GDM1 (cell line): ENCODE results near the gene MYO9B.
A peak's percentile ranks its signal among the peaks of the same experiment; 100 is the strongest.
"Not testable (repeated sequence)": the region's sequence is repeated elsewhere in the genome, so short reads cannot be mapped to it uniquely, and the experiment has no call there.

Experiments
- DNase-seq: peaks from one replicate; lab custom pipeline; 2025; lab: John Stamatoyannopoulos, UW

The MYO9B gene

DNA sequence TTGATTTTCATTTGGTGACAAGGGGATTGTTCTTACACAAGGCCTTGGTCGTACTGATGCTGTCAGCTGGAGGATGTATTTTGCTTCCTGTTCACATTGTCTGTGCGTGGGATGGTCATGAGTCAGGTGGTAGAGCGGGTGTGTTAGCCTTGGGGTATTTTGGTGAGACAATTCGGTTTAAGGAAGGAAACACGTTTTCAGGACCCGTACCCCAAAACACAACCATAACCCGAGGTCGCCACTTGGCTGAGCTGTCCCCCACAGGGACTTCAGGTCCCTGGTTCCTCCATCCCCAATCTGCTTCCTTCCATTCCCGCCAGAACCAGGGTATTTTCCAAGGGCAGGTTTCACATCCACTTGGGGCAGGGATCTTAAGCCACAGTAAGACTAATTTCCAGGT, 15.0 kb downstream of the MYO9B start:
- no peak for DNase-seq

DNA sequence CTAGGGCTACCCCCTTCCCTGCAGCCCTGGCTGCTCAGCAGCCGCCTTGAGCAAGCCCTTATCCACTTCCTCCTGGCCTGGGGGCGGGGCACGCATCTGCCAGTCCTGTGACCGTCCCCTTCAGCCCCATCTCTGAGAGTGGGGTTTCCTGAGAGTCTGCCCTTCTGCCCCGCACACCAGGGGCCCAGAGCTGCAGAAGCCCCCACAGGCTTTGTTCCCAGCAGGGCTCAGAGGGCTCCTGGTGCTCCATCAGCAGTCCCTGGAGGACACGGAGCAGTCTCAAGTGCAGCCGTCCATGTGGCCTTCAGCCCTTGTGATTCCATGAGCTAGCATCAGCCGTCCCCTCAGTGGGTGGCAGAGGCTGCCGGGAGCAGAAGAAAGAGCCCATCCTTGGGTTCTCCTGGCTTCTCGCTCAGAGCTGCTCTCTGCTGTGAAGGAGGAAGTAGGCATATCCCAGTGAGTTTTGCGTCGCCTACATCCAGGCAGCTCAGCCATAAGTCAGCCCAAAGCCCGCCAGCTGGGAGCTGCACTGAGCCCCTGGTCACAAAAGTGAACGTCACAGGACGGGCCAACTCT, 16.3 kb downstream of the MYO9B start:
- peak; percentile 15 for DNase-seq

DNA sequence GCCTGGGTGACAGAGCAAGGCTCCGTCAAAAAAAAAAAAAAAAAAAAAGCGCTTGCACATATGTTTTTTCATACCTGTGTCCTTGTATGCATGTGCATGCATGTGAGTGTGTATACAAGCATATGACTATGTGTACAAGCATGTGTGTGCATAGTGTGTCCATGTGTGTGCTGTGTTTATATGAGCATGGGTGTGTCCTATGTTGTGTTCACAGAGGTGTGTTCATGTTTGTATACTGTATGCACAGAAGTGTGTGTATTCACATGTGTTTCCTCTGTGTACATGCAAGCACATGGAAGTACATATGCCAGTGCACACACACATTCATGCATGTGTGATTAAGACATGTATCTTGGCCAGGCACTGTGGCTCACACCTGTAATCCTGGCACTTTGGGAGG, 17.1 kb downstream of the MYO9B start:
- DNase-seq: no peak

DNA sequence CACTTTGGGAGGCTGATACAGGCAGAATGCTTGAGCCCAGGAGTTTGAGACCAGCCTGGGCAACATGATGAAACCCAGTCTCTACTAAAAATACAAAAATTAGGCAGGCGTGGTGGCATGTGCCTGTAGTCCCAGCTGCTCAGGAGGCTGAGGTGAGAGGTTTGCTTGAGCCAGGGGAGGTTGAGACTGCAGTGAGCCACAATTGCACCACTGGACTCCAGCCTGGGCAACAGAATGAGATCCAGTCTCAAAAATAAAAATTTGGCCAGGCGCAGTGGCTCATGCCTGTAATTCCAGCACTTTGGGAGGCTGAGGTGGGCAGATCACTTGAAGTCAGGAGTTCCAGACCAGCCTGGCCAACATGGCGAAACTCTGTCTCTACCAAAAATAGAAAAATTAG, 19.1 kb downstream of the MYO9B start:
- not testable (repeated sequence) for DNase-seq

DNA sequence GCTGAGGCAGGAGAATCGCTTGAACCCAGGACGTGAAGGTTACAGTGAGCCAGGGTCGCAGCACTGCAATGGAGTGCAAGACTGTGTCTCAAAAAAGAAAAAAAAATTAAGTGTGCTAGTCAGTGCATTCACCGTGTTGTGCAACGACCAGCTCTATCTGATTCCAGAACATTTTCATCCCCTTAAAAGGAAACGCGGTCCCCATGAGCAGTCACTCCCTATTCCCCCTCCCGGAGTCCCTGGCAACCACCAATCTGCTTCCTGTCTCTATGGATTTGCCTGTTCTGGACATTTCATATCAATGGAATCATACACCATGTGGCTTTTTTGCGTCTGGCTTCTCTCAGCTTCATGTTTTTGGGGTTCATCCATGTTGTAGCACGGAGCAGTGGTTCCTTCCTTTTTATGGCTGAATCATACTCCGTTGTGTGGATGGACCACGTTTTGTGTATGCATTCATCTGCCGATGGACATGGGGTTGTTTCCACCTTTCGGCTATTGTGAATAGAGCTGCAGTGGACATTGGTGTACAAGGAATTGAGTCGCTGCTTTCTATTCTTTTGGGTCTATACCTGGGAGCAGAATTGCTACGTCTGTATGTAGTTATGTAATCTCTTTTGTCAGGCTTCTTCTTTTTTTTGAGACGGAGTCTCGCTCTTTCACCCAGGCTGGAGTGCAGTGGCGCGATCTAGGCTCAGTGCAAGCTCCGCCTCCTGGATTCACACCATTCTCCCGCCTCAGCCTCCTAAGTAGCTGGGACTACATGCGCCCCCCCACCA, 19.8 kb downstream of the MYO9B start:
- no peak for DNase-seq

DNA sequence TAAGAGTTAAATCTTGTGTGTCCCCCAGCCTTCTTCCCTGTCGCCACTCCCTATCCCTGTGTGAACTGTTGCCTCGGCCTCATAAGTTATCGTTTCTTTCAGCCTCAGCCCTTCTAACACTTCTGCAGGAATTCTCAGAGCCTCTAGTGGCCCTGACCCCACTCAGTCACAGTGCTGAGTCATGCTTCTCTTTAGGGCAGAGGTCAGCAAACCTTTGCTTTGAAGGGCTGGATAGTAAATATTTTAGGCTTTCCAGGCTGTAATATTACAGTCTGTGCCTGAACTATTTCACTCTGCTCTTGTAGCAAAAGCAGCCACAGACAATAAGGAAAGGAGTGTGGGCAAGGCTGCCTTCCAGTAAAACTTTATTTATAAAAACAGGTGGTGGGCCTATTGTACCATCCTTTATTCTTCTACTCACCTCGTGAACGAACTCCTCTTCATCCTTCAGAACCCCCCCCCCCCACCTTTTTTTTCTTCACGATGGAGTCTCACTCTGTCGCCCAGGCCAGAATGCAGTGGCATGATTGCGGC, 22.1 kb downstream of the MYO9B start:
- no peak for DNase-seq

DNA sequence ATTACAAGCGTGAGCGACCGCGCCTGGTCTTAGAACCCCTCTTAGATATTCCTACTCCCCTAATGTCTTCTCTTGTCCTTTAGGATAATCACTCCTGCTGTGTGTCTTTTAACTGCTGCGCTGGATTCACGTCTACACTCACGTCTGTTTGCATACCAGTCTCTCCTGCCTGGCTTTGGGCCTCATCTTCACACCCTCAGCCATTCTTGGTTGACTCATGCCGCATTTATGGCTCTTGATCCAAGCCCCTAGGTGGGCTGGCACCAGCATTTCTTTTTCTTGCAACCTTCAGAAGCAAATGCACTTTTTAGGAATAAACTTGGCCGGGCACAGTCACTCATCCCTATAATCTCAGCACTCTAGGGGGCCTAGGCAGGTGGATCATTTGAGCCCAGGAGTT, 22.7 kb downstream of the MYO9B start:
- DNase-seq: no peak

DNA sequence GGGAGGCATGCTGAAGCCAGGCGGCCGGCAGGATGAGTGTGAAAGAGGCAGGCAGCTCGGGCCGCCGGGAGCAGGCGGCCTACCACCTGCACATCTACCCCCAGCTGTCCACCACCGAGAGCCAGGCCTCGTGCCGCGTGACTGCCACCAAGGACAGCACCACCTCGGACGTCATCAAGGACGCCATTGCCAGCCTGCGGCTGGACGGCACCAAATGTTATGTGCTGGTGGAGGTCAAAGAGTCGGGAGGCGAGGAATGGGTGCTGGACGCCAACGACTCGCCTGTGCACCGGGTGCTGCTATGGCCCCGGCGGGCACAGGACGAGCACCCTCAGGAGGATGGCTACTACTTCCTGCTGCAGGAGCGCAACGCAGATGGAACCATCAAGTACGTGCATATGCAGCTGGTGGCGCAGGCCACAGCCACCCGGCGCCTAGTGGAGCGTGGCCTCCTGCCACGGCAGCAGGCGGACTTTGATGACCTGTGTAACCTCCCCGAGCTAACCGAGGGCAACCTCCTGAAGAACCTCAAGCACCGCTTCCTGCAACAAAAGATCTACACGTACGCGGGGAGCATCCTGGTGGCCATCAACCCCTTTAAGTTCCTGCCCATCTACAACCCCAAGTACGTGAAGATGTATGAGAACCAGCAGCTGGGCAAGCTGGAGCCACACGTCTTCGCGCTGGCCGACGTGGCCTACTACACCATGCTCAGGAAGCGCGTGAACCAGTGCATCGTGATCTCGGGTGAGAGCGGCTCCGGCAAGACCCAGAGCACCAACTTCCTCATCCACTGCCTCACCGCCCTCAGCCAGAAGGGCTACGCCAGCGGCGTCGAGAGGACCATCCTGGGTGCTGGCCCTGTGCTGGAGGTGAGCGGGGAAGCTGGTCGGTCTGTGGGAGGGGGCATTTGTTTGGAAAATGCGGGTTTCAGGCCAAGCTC, 26.4 kb downstream of the MYO9B start:
- no peak for DNase-seq

DNA sequence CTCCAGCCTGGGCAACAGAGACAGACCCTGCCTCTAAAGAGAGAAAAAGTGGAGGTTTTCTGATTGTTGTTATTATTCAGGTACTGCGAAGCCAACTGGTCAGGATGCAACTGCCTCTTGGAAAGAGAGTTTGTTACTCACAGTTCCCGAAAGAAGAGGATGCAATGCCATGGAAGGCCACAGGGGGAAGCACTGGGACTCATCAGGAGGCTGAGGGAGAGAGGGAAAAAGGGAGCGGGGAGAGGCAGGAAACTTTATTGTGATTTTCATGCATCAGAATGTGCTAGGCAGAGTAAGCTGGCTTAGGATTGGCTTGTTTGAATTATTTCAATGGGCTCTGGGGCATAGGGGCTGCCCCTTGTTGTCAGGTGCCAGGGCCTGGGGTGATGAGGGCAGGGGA, 27.6 kb downstream of the MYO9B start:
- DNase-seq: no peak

DNA sequence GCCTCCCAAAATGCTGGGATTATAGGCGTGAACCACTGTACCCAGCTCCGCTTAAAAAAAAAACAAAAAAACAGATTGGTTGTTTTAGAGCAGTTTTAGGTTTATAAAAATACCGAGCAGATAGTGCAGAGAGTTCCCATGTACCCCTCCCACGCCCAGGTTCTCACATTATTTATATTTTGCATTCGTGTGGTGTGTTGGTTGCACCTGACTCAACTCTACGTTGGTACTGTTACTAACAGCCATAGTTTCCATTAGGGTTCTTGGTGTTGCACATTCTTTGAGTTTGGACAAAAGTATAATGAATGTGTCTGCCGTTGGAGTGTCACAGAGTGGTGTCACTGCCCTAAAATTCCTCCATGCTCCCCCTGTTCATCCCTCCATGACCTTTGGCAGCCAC, 29.1 kb downstream of the MYO9B start:
- DNase-seq: no peak

DNA sequence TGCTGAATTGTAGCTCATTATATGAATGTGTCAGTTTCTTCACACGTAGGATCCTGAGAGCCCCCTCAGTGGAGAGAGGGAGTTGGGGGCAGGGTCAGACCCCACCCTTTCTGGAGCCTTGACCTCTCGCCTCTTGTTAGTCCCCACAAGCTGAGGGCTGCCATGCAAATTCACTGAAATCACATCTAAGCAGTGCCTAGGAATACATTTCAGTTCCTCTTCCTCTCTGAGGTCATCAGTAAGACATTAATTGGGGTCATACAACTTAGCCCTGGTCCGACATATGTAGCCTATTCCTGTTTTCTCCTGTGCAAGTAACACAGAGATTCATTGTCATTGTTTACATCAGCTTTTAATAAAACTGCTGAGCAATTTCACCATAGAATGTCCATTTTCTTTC, 30.0 kb downstream of the MYO9B start:
- DNase-seq: no peak

DNA sequence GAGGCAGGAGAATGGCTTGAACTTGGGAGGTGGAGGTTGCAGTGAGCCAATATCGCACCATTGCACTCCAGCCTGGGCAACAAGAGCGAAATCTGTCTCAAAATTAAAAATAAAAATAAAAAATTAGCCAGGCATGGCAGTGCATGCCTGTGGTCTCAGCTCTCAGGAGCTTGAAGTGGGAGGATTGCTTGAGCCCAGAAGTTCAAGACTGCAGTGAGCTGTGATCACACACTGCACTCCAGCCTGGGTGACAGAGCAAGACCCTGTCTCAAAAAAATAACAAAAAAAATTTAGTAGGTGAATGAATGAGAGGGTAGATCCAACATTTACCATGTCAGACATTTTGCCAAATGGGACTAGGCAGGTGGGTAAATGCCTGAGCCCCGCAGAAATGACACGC, 31.4 kb downstream of the MYO9B start:
- not testable (repeated sequence) for DNase-seq

DNA sequence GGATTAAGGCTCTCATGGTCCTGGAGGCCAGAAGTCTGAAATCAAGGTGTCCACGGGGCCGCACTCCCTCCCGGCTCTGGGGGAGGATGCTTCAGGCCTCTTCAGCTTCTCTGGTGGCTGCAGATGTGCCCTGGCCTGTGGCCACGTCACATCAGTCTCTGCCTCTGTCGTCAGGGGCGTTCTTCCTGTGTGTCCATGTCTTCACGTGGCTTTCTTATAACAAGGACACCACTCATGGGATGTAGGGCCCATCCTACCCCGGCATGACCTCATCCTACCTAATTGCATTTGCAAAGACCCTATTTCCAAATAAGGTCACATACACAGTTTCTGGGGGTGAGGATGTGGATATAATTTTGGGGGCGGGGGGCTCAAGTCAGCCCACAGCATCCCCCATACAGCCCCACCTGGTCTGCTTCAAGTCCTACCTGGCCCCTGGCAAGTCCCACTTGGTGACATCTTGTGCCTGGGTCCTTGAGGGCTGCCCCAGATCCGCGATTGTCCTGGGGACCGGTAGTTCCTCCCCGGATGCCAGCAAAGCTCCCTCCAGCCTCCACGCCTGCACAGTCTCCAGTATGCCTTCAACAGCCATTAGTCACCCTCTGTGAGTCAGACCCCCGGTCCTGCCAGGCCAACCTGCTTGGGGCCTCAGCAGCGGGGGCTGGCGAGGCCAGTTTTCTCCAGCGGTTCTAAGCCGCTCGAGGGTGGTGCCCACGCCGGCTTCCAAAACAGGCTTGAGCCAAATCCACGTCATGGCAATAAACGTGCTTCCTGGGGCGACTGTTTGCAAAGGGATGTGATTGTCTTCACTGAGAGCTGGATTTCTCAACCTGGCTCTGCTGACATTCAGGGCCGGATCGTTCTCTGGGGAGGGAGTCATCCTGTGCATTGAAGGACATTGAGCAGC, 32.2 kb downstream of the MYO9B start:
- DNase-seq: no peak

DNA sequence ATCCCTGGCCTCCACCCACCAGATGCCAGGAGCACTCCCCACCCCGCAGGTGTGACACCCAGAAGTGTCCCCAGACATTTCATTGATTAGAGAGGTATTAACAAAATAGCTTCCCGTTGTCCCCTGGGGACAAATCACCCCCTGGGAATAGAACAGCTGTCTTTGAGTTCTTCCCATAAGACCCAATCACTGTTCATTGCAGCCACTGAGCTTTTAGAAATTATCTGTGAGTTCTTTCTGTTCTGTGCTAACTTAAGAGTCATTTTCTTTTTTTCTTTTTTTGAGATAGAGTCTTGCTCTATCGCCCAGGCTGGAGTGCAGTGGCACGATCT, 32.8 kb downstream of the MYO9B start:
- DNase-seq: no peak

DNA sequence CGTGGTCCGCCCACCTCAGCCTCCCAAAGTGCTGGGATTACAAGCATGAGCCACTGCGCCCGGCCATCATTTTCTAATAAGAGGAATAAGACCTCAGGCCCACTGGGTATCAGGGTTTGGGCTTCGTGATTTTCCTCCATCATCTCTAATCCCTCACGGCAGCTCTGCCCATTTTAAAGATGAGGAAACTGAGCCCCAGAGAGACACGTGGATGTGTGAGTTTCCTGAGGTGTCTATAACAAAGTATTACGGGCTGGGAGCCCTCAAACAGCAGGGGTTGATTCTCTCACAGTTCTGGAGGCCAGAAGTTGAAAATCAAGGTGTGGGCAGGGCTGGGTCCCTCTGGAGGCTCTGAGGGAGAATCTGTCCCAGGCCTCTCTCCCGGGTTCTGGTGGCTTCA, 33.7 kb downstream of the MYO9B start:
- no peak for DNase-seq

DNA sequence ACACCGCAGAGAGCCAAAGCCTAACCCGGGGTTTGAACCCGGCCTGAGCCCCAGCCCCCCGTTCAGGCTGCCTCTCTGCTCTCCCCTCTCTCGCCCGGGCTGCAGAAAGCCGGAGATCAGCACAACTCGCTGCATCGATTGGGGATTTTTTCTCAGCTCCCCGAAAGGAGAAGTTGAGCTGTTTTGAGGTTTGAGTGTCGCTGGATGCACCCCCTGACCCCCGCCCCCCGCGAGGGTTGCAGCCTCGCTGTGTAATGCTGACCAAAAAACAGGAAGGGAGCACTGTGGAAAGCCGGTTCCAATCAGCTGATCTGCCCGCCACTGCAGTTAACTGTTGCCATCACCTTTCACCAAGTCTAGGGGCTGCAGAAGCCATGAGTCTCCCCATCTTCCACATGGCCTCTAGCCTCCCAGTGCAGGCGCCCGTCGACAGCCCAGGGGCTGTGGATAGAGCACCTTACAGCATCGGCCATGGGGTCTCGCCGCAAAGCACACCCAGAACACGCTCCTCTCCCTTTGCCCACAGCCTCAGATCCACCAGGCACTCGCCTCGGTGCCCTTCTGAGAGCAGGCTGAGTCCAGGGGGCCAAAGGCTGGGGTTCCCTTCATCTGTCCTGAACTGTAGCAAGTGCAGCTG, 34.5 kb downstream of the MYO9B start:
- peak; percentile 71 for DNase-seq

DNA sequence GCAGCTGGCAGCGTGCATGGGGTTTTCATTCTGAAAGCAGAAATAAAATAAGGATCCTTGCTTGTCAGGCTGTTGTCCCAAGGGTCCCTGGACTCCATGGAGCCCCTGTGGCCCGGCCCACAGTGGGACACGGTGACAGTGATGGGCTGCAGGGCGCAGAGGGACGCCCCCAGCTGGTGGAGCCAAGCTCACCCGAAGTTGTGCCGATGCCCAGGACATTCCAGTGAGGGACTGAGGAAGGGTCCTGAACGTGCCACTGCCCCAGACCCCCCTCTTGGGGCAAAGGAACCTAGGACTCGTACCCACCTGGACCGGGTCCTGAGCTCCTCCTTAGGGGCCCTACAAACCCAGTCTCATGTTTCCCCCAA, 35.0 kb downstream of the MYO9B start:
- no peak for DNase-seq

DNA sequence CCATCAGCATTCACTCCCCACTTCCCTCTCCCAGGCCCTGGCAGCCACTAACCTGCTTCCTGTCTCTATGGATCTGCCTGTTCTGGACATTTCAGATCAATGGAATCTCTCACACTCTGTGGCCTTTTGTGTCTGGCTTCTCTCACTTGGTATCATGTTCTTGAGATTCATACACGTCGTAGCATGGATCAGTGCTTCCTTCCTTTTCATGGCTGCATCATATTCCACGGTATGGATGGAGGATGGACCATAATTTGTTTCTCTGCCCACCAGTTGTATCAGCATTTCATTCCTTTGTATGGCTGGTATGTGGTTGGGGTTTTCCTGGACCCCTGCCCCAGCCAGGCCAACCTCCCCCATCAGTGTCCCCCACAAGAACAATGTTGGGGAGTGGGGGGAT, 36.2 kb downstream of the MYO9B start:
- no peak for DNase-seq

DNA sequence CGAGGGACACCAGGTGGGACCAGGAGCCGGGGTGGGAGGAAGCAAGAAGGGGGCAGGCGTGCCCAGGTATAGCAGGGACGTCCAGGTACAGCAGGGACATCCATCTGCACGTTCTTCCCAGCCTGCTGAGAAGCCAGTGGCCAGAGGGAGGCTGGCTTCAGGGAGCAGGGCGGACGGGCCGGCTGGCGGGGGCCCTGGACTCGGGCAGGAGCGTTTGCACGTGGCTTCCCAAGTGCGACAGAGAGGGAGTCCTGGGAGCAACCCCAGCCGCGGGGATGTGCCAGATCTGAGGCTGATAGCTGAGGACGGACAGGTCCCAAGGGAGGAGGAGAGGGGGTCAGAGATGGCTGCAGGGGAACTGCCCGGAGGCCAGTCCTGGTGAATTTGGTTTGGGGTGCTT, 36.7 kb downstream of the MYO9B start:
- no peak for DNase-seq

DNA sequence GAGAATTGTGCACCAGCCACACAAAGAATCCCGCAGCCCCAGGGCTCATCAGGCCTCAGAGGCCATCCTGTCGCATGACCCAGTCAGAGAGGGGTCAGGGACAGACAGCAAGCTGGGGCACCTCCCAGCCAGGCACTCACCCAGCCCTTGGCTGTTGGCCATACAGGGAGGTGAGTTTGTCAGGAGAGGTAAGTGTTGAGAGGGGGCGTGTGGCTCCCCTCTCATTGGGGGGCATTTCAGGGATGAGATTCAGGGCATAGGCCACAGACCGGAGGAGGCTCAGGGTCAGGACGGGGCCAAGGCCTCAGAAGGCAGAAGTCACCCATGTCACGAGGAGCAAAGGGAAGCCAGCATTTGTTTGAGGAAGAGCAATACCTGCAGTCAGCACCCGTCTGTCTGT, 37.1 kb downstream of the MYO9B start:
- DNase-seq: no peak

DNA sequence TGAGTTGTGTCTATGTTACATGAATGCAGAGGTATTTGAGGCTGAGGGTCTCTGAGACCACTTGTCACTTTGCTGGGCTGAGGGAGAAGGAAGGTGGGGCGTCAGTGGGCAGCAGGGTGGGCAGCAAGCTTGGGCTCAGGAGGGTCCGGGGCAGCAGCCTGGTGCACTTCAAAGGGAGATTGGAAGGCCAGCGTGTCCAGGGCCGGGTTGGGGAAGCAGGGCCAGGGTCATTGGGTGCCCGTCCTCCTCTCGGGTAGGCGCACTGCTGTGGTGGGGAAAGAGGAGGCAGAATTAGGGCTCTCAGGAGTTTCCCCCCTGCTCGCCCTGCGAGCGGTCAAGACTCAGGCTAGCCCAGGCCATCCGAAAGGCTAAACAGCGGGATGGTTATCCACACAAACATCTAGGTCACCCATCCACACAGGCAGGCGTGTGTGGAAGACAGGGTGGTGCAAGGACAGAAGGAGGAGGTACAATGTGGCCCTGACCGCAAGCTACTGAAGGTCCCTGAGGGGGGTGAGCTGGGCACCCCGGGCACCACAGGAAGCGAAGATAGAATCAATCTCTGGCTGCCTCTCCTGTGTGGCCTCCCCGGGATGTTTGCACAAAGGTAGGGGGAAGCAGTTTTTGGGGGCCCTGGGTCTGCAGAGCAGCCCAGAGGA, 37.7 kb downstream of the MYO9B start:
- no peak for DNase-seq
